ENCODE data around the gene TMEM79.

GRCh38 chr1:156337052-156337887 is 53.1 kb downstream of the TMEM79 start:
- TF ChIP-seq CTCF (IDR thresholded peaks at IDR 0.05; ENCODE audit: extremely low read depth in 1 of 2, insufficient read depth in 1 of 2, low read depth in 1 of 2, low read length in 2 of 2), result no peak
- no peak for TF ChIP-seq POLR2A (IDR thresholded peaks at IDR 0.05; ENCODE audit: low read depth, low read length)
- no peak for TF ChIP-seq POLR2AphosphoS5 (IDR thresholded peaks at IDR 0.05; ENCODE audit: insufficient read depth, low read depth, low read length)
- no peak for TF ChIP-seq EZH2 (IDR thresholded peaks at IDR 0.05; ENCODE audit: borderline replicate concordance, low read depth, low read length, severe bottlenecking)
- no peak for TF ChIP-seq FOS (IDR thresholded peaks at IDR 0.05; ENCODE audit: borderline replicate concordance, insufficient read depth, low read length)
- TF ChIP-seq, protein P1, sequence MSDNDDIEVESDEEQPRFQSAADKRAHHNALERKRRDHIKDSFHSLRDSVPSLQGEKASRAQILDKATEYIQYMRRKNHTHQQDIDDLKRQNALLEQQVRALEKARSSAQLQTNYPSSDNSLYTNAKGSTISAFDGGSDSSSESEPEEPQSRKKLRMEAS (IDR thresholded peaks at IDR 0.05; ENCODE audit: insufficient read depth, insufficient read length), result no peak
- TF ChIP-seq MYC (IDR thresholded peaks at IDR 0.05; ENCODE audit: low read depth, low read length), result no peak
